NCI-H1436 treated with DMSO at 0.1 percent for 48 hours (cell line): ENCODE data around the gene PNPLA8.
A peak's percentile ranks its signal among the peaks of the same experiment; 100 is the strongest.
"Not testable (repeated sequence)": the region's sequence is repeated elsewhere in the genome, so short reads cannot be mapped to it uniquely, and the experiment has no call there.

ENCODE experiments used
- DNase-seq: peaks from one replicate; lab custom pipeline; 2025; lab: John Stamatoyannopoulos, UW

Gene PNPLA8

GRCh38 chr7:108468246-108468645 lies 57.7 kb downstream of the PNPLA8 start:
- no peak for DNase-seq

- DNase-seq = no peak
These were observed 58.5 kb downstream of the PNPLA8 start for GRCh38 chr7:108467391-108467790.

- not testable (repeated sequence) for DNase-seq
These were observed 59.6 kb downstream of the PNPLA8 start for GRCh38 chr7:108466322-108466721.

- no peak for DNase-seq
These were observed 61.2 kb downstream of the PNPLA8 start for GRCh38 chr7:108464743-108465142.

- DNase-seq = no peak
These were observed 62.3 kb downstream of the PNPLA8 start for GRCh38 chr7:108463613-108464012.

GRCh38 chr7:108461840-108462239 lies 64.1 kb downstream of the PNPLA8 start:
- DNase-seq = no peak

- no peak for DNase-seq
These were observed 65.0 kb downstream of the PNPLA8 start for GRCh38 chr7:108460964-108461363.

- no peak for DNase-seq
These were observed 65.9 kb downstream of the PNPLA8 start for GRCh38 chr7:108459922-108460551.

GRCh38 chr7:108457871-108458270 lies 68.1 kb downstream of the PNPLA8 start:
- DNase-seq = no peak

- no peak for DNase-seq
These were observed 68.9 kb downstream of the PNPLA8 start for GRCh38 chr7:108456845-108457540.

GRCh38 chr7:108455998-108456677 lies 69.8 kb downstream of the PNPLA8 start, which contains the start of gene NRCAM:
NRCAM (minus strand) TSS chr7:108456436; CDS start chr7:108240064, 216,372 bp downstream.
- peak; percentile 55 for DNase-seq

GRCh38 chr7:108455551-108455997 lies 70.4 kb downstream of the PNPLA8 start:
- DNase-seq = no peak

GRCh38 chr7:108454674-108455550 lies 71.0 kb downstream of the PNPLA8 start:
- no peak for DNase-seq

GRCh38 chr7:108454317-108454673 lies 71.6 kb downstream of the PNPLA8 start:
- no peak for DNase-seq

- no peak for DNase-seq
These were observed 72.6 kb downstream of the PNPLA8 start for GRCh38 chr7:108453320-108453719.

GRCh38 chr7:108452707-108453106 lies 73.2 kb downstream of the PNPLA8 start:
- DNase-seq = no peak

- DNase-seq = no peak
These were observed 74.6 kb downstream of the PNPLA8 start for GRCh38 chr7:108451296-108451848.

- no peak for DNase-seq
These were observed 75.8 kb downstream of the PNPLA8 start for GRCh38 chr7:108450160-108450559.

GRCh38 chr7:108449521-108449920 lies 76.4 kb downstream of the PNPLA8 start:
- no peak for DNase-seq

- peak; percentile 28 for DNase-seq
These were observed 77.1 kb downstream of the PNPLA8 start for GRCh38 chr7:108448584-108449505.
